ENCODE data around the gene ZNF585A. TPM values are rescaled to one million over a fixed set of nuclear protein-coding genes. Genes with fewer than 3 reads are reported as not detected.

ZNF585A gene
- total RNA-seq, result 4.6 and 8.0 TPM in 2 replicates

GRCh38 chr19:37172368-37173366 lies at the start of gene ZNF585A:
TSS of gene ZNF585A (minus strand) at chr19:37172695. CDS start at chr19:37169910, 2,785 bp downstream.

DNA sequence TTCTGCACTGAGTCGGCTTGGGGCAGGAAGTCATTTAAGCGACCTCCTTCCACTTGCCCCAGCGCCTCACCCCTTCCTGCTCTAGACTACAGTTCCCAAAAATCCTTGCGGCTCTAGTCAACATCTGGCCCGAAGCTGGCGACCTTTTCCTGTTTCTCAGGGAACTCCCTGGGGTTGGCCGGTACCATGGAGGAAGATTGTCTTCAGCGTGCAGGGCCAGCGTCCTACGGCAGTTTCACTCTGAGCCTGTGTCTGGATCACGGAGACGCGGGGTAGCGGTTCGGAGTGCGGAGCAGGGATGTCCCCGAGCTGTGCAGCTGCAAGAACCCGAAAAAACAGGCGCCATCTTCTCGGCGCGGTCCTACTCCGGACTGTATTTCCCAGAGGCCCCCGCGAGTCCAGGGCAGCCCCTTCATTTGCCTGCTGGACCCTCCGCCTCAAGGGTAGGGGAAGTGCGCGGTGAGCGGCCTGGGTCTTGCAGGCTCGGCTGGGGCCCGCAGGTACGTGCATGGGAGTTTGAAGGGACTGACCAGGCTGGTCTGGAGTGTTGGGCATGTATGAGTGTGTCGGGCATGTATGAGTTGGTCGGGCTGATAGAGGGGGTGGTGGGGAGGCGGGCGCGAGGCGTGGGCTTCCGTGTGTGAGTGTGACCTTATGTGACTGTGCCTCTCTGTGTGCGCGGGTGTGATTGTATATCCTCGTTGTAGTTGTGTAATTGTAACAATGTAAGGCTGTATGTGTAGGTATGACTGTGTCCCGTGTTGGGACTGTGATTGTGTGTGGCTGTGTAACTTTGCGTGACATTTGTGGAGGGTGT lies 45.5 kb upstream of the ZNF585A start, which contains the start of gene ZNF383:
Gene ZNF383 (plus strand): TSS at position 440 of the 817 bp plus-strand sequence. CDS start 12,240 bp downstream, outside the sequence.

Other genes with a start within 250 kb of the ZNF585A start
- gene ZNF420, start 94.3 kb downstream of the ZNF585A start, total RNA-seq, result 8.8 and 9.1 TPM in 2 replicates
- 21.4 and 22.9 TPM in 2 replicates for gene ZNF585B, start 37.8 kb upstream of the ZNF585A start, total RNA-seq
- gene ZNF383, start 45.5 kb upstream of the ZNF585A start, total RNA-seq, result 5.0 and 5.7 TPM in 2 replicates
- gene ZNF527, start 198.4 kb upstream of the ZNF585A start, total RNA-seq, result 4.4 and 5.4 TPM in 2 replicates

All from bronchial smooth muscle cell (primary cell).